Stimulated activated CD8-positive, alpha-beta memory T cell treated with anti-CD3 and anti-CD28 coated beads, Interleukin-15, amount 100 ng/mL, for 24 hours (primary cell): ENCODE measurements around the gene GGTLC2.
"Not testable (repeated sequence)": the region's sequence is repeated elsewhere in the genome, so short reads cannot be mapped to it uniquely, and the experiment has no call there.

ENCODE experiments used
- DNase-seq: peaks from one replicate; pipeline ENCODE4 v3.0.0-alpha.2; 2020; ENCODE audit warnings: low read depth

The GGTLC2 gene

DNA sequence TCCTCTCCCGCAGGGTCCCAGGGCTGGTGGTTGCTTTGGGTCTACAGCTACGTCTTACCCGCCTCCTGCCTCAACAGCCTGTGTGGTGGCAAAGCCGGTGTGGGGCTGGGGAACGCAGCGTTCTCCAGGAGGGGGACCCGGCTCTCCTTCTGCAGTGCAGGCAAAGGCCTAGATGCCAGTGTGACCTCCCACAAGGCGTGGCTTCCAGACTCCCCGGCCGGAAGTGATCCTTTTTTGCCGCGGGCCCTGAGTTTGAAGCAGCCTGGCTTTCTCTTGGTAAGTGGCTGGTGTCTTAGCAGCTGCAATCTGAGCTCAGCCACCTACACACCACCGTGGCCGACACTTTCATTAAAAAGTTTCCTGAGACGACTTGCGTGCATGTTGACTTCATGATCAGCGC, 6.1 kb upstream of the GGTLC2 start:
- not testable (repeated sequence) for DNase-seq

DNA sequence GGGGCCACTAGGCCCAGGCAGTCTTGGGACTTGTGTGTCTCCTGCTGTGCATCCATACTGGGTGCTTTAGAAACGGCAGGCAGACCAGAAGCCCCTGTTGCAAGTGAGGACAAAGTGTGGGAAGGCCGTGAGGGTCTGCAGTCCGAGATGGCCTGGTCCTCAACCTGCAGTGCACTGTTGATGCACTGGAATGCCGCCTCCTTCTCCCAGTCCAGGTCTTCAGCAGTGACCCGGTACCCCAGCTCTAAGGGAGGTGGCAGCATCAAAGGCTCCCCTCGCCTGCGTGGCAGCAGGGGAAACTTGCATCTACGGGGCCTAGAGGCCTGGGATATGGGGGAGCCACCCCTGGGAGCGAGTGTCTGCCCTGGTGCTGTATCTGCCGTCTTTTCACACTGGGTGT, 2.2 kb upstream of the GGTLC2 start:
- DNase-seq = not testable (repeated sequence)

DNA sequence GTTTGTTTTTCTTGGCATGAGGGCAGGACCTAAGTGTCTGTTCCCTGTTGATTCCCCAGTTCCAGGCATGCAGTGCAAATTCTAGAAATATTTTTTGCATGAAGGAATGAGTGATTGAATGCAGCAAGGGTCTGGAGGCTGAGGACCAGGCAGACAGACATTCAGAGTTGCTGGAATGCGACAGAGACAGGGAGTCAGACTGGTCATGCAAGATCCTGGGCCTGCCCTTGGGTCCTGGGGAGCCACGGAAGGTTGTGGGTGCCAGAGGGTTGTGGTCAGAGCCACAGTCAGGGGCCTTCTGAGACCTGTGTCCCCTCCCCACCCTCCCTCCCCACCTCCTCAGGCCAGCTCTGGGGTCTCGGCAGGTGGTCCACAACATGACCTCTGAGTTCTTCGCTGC, 1.6 kb downstream of the GGTLC2 start:
- not testable (repeated sequence) for DNase-seq

DNA sequence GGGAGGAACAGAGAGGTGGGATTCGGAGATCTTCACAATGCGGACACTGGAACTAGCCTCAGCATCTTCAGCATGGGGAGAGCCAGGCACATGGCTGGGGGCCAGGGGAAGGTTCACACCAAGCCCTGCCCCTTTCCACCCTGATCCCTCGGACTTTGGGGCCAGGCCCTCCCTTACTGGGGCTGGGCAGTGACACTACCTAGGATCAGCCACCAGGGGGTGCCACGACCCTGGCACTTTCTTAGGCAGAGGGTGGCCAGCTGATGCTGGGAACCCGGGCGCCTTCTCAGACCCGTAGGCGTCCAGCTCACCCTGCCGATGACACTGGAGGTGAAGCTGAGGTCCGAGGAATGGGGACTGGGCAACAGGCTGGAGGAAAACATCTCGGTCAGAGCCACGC, 3.5 kb downstream of the GGTLC2 start:
- not testable (repeated sequence) for DNase-seq

DNA sequence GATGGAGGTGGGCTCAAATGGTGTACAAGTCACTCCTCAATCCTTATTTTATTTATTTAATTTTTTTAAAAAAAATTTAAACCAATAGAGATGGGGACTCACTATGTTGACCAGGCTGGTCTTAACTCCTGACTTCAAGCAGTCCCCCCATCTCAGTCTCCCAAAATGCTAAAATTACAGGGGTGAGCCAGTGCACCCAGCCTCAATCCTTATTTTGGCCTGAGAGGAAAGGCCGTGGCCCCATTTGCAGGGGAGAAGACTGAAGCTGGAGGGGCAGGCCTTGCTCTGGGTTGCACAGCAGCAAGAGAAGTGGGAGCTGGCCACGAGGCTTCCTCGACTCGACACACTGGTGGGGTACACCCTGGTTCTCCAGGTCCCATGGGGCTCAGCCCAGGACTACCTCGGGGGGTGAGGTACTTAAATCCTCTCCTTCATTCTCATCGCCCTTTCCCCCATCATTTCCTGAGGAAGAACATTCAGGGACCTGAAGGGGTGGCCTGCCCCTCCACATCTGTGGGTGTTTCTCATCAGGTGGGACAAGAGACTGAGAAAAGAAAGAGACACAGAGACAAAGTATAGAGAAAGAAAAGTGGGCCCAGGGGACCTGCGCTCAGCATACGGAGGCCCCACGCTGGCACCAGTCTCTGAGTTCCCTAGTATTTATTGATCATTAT, 4.6 kb downstream of the GGTLC2 start:
- not testable (repeated sequence) for DNase-seq

DNA sequence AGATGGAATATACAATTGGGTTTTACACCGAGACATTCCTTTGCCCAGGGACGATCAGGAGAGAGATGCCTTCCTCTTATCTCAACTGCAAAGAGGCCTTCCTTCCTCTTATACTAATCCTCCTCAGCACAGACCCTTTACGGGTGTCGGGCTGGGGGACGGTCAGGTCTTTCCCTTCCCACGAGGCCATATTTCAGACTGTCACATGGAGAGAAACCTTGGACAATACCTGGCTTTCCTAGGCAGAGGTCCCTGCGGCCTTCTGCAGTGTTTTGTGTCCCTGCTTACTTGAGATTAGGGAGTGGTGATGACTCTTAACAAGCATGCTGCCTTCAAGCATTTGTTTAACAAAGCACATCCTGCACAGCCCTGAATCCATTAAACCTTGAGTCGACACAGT, 5.3 kb downstream of the GGTLC2 start:
- DNase-seq = not testable (repeated sequence)

DNA sequence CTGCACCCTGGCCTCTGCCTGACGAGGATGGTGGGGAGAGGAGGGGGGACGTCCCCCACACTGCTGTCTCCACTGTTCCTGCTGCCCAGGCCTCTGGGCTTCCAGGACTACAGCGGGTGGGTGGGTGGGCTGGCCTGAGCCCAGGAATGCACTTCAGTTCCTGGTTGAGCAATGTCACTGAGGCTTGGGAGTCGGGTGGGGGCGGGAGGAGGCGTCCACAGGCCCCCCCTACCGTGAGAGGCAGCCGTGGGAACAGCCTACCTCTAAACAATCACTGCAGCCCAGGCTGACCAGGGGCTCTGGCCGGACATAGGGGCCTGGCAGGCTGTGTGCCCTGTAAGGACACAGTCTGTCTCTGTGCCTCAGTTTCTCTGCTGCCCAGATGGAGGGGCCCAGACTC, 6.0 kb downstream of the GGTLC2 start:
- DNase-seq = not testable (repeated sequence)

DNA sequence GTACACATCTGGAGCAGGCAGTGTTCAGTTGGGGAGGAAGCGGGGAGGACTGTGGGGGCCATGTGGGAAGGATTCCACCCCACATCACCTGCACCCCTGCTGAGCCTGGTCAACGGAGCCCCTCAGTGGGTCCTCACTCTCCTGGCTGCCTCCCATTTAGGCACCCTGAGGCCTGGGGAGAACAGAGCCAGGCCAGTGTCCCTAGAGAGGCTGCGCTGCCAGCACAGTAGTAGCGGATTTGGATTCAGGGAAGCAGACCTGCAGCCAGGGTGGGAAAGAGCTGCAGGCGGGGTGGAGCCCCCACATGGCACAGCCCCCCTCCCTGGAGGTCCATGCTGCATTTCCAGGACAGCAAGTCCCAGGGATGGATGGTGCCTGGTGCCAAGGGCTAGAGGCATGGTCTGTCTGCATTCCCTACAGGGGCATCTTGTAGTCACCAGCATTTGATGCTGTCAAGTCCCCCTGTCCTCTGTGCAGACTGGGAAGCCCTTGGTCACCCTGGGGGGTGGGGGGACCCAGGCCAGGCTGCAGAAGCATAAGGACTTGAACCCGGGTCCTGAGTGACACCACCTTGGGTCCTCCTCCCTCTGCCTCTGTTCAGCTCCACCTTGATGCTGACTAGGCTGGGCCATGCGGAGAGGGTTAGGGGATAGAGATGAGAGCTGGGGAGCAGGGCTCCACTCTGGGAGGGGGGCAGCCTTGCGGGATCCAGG, 6.5 kb downstream of the GGTLC2 start:
- DNase-seq = not testable (repeated sequence)

DNA sequence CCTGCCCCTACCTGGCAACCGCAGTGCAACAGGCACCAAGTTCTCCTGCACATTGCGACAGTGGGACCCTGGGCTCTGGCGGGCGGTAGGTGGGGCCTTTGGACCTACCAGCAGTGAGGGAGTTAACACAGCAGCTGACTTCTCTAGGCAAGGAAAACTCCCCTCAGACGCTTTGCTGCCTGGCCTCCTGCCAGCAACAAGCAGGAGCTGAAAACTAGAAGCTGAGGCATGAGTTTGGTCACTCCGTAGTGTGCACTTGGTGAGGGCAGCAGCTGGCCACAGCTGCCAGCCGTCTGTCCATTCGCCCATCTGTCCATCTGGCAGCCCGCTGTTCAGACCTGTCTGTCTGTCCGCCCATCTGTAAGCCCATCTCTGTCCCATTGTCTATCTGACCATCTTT, 7.2 kb downstream of the GGTLC2 start:
- not testable (repeated sequence) for DNase-seq

DNA sequence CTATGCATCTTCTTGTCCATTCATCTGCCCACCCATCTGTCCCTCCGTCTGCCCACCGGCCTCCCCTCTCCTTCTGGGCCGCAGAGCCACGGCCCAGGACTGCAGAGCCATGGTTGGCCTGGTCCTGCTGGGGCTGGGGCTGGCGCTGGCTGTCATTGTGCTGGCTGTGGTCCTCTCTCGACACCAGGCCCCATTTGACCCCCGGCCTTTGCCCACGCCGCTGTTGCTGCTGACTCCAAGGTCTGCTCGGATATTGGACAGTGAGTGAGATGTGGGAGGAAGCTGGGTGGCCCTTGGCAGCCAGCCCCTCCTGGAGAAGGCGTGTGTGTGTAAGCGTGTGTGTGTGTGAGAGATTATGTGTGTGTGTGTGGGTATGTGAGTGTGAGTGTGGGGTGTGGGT, 7.7 kb downstream of the GGTLC2 start:
- DNase-seq = not testable (repeated sequence)

DNA sequence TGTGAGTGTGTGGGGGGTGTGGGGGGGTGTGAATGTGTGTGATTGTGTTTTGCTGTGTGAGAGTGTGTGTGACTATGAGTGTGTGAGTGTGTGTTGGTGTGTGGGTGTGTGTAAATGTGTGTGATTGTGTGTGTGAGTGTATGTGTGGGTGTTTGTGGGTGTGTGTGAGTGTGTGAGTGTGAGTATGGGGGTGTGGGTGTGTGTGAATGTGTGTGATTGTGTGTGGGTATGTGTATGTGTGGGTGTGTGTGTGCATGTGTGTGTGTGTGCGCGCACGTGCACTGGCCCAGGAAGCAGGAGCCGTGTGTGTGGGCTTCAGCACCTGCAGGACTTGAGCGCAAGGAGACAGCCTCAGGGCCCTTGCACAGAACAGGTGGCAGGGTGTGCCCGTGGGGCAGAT, 8.2 kb downstream of the GGTLC2 start:
- DNase-seq = not testable (repeated sequence)

DNA sequence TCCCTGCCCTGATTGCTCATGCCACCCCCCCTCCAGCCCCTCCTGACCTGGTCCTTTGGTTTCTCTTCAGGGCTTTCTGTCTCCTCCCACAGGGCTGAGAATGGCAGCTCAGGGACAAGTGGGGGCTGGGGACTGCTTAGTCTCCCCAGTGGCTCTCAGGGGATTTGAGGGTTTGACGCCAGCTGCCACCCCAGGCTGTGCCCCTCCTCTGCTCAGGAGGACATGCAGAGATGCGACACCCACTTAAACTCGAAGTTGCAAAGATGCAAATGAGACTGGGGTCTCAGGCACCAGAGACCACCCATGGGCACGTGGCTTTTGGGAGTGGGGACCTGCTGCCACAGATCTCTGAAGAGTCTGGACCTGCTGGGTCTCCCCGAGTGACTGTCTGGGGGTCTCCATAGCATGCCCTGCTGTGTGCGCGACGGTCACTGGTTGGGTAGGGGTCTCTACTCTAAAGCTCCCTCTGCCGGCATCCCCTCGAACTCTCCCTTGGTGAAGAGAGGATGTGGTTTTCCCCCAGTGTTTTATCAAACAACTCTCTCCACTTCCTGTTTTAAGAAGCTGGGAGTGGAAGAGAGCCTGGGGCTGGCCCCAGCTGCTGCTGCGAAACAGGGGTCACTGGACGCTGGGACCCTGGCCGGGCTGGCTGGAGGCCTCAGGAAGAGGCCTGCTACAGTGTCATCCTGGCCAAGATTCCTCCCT, 9.4 kb downstream of the GGTLC2 start:
- not testable (repeated sequence) for DNase-seq

DNA sequence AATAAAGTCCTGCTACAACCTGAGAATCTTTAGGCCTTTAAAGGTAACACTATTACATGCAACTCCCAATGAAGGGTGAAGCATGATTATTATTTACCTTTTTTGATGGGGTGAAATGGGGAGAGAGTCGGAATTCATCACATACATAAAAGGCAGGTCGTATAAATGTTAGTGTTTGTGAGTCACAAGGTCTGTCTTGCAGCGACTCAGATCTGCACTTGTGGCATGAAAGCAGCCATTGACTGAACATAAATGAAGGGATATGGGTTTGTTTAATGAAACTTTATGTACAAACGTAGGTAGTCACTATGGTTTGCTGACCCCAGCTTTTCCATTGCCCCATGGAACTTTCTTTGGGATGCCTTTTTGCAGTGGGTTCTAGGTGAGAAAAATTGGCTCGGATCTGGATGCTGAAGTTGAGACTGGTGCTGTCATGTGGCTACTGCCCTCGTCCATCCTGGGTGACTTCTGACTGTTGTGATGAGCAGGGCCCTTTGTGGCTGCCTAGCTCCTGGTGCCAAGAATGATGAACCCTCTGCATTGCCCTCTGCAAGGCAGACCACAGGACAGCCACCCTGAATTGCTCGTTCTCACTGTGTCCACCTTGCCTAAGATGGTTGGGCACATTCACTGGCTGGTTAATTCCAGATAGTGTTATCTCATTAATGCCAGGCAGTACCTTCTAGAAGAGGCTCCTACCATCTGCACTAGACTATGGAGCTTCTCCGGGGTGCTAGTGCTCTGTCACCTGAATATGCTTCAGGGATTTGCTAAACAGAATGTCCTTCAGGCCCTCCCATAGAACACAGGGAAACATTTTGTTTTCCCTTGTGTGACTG, 11.3 kb downstream of the GGTLC2 start:
- no peak for DNase-seq

DNA sequence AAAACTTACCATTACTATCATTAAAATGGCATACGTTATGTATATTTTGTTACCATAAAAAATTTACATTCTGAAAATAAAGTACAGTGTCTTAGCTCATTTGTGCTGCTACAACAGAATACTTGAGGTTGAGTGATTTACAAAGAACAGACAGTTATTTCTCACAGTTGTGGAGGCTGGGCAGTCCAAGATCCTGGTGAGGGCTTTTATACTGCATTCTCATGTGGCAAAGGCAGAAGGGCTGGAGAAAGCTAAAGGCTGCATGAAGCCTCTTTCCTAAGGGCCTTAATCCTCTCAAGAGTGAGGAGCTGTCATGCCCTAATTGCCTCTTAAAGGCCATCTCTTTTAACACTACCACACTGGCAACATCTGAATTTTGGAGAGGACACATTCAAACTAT, 13.3 kb downstream of the GGTLC2 start:
- no peak for DNase-seq

DNA sequence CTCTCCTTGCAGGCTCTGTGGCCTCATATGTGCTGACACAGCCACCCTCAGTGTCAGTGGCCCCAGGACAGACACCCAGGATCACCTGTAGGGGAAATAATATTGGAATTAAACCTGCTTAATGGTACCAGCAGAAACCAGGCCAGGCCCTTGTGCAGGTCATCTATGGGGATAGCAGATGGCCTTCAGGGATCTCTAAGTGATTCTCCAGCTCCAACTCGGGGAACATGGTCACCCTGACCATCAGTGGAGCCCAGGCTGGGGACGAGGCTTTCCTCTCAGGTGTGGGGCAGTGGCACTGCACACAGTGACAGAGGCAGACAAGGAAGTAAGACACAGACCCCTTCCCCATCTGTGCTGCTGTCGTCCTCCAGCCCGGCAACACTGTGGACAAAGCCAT, 16.9 kb downstream of the GGTLC2 start:
- no peak for DNase-seq

DNA sequence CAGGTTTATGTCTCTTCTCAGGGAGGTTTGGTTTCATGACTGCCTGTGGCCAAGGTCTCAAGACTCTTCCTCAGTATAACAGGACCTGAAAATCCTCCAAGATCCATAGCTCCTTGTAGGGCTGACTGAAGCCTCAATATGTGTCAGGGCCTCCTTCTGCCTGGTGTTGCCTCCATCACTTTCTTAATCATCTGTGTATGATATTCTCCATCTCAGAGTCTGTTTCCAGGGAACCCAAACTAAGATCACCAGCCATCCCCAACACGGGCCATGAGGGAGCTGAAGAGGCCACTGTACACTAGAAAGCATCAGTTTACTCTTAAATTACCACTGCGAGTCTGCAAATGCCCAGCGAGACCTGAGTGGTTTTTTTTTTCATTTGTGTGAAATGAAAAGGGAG, 17.7 kb downstream of the GGTLC2 start:
- no peak for DNase-seq

DNA sequence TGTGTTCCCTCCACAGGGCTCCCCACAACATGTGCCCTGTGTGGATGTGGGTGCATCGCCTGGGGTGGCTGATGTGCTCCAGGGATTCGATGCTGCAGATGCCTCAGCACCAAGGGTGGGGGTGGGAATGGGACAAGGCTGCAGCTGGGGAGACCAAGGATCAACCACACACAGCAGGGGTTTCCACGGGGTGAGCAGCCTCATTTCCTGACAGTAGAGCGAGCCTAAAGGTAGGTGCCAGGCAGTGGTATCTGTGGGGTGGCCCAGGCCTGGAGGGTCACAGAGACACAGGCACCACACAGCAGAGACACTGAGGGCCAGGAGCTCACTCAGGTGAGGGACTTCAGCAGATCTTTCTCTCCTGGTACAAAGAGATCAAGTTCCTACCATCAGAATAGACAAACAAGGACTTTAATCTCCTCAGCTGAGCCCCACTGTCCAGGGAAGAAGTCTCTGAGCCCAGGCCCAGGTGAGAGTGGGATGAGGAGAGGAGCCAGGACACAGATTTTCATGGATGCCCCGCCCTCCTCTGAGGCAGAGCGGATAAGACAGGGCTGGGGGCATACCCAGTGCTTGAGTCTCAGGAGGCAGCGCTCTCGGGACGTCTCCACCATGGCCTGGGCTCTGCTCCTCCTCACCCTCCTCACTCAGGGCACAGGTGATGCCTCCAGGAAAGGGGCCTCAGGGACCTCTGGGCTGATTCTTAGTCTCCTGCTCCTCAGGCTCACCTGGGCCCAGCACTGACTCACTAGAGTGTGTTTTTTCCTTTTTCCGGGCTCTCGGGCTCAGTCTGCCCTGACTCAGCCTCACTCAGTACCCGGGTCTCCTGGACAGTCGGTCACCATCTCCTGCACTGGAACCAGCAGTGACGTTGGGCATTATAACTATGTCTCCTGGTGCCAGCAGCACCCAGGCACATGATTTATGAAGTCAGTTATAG, 19.7 kb downstream of the GGTLC2 start:
- no peak for DNase-seq

DNA sequence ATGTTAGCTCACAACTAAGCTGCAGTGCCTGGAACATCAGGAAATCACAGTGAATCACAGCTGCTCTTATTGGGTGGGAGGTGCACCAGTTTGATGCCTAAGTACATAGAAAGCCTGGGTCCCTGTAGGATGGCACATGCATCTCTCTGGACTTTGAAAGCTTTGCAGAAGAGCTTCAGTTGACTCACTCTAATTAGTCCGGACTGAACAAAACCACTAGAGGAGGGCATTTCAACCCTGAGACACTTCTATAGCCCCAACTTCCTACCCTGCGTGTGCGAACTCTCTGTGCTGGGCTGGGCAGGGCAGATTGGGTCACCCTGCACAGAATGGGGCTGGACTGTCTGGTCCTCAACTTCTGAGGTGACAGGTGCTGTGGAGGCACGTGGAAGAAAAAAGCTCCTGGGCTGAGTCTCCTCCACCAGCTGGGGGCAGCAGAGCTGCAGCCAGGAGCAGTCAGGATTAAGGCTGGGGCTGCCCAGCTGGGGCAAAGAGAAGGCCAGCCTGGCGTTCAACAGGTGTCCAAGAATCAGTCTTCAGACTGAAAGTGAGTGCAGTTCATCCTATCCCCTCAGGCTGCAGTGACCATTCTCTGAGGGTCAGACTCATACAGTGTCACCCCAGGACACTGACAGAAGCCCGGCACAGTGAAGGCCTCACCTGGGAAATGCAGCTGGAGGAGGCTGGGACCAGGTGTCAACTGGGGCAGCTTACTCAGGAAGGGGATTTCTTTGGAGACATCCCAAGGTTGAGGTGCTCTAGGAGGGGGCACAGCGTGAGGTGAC, 22.1 kb downstream of the GGTLC2 start:
- DNase-seq = no peak

DNA sequence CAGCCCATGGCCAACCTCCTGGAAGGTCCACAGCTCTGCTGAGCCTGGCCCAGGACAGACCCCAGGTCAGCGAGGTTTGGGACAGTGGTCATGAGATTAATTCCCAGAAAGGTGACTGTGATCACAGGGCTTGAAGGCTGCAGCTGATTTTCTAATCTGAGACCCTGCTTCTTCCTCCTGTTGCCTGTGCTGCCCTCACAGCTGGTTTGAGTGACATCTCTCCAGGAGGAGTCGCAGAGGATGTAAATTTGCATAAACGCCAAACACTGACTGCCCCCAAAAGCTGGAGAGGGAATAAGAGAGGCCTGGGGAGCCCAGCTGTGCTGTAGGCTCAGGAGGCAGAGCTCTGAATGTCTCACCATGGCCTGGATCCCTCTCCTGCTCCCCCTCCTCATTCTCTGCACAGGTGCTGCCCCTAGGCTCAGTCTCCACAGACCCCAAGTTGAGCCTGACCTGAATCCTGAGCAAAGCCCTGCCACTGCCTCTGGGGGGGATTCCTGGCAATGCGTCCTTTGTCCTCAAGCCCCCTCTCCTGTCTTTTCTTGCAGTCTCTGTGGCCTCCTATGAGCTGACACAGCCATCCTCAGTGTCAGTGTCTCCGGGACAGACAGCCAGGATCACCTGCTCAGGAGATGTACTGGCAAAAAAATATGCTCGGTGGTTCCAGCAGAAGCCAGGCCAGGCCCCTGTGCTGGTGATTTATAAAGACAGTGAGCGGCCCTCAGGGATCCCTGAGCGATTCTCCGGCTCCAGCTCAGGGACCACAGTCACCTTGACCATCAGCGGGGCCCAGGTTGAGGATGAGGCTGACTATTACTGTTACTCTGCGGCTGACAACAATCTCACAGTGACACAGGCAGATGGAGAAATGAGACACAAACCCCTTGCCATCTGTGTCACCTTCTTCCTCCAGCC, 23.8 kb downstream of the GGTLC2 start:
- DNase-seq = no peak
